NCI-H2171 (cell line): ENCODE results near the gene IL16.

Experiments used
- DNase-seq: peaks from one replicate; lab custom pipeline; 2025; lab: John Stamatoyannopoulos, UW

Gene IL16

DNA sequence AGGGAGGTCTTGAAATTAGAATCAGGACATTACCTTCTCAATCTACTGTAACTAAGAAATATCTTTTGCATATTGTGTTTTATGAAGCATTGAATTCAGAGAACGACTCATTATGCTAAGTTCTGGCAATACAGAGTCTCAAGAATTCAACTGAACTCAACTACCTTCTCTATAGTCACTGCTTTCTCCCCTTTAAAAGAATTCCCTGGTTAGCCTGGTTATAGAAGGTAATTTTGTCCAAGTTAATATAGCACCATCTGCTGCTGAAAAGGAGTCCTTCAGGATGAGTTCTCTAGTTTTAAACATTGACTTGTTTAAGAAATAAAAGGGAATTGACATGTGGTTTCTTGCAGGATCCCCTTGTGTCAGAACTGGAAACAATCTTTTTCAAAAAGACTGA lies 60.2 kb downstream of the IL16 start:
- peak; percentile 9 for DNase-seq

DNA sequence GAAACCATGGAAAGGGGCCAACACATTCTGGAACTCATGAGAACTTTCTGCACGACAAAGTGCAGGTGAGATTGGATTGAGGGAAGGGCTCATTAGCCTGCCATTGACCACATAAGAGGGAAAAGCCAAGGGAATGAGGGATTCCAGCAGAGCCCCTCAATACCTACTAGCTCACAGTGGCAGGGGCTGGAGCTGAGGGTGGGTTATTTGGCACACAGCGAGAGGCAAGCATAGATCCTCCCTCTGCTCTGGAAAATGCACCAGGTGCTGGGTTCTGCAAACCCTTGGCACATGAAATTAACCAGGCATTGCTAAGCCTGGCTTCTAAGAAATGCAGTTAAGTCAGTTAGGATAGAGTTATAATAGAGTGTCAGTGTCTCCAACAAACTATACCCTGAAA lies 60.8 kb downstream of the IL16 start:
- DNase-seq = no peak

DNA sequence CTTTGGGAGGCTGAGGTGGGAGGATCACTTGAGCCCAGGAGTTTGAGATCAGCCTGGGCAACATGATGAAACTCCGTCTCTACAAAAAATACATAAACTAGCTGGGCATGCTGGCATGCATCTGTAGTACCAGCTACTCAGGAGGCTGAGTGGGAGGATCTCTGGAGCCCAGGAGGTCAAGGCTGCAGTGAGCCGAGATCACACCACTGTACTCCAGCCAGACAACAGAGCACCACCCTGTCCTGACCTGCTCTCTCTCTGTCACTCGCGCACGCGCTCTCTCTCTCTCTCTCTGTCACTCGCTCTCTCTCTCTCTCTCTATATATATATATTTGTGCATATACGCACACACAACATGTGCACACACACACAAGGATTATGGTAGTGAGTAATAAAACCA lies 61.8 kb downstream of the IL16 start:
- DNase-seq = no peak

DNA sequence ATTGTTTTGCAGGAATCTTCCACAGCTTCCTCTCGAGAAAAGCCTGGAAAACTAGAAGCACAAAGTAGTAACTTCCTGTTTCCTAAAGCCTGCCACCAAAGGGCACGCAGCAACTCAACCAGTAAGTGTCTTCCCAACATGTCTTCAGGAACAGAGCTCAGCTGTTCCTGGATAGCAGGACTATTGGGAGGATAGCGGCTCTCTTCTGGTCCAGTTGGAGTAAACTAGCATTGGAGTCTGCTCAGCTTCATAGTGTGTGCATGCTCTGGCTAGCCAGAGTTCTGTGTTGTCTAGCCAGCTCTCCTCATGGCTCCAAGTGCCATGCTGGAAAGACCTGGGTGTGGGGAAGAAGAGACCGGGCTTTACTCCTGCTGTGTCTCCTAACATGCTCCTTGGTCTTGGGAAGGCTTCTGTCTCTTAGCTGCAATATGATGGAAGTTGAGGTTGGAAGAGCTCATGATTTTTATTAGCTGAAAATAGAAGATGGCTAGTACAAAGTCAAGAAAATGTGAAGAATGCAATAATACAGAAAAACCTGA lies 63.1 kb downstream of the IL16 start:
- no peak for DNase-seq

DNA sequence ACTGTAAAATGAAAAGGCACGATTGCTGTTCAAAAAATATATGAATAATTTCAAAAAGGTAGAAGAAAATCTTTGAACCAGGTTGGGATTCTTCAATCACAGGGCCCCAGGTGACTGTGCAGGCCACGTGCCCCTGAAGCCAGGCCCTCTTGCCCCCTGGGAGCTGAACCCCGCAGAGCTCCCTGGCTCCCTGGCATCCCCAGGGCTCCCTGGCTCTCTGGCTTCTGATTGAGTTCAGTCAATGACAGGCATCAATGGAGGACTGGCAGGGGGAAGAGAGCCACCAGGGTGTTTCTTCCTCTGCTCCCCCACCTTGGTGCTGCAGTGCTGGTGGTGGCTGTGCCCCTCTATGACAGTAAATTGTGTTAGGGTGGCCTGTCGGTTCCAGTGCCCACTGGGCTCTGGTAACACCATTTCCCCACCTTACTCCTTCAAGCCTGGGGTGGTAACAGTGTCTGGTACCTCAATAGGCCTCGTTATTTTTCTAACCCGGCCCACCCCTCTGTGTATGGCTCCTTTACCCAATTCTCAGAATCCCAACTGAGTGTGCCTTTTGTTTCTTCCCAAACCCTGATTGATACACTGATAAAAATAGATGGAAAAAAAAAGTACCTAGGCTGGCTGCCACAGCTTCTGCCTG lies 64.6 kb downstream of the IL16 start:
- no peak for DNase-seq

DNA sequence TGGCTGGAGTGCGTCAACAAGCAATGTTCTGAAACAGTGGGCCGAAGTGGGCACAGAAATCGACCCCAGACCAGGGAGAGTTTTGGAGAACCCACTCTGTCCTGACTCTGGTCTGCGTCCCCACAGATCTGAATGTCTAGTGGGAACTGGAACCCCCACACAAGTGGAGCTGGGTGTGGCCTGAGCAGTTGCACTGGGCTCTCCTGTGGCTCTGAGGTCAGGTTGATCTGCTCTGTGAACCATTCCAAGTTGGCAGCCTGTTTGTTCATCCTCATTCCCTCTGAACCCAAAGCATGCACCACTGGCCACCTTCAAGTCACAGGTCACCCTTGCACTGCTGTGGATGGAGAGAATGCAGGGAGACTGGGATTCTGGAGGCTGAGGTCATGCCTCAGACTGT lies 66.8 kb downstream of the IL16 start:
- DNase-seq = no peak

DNA sequence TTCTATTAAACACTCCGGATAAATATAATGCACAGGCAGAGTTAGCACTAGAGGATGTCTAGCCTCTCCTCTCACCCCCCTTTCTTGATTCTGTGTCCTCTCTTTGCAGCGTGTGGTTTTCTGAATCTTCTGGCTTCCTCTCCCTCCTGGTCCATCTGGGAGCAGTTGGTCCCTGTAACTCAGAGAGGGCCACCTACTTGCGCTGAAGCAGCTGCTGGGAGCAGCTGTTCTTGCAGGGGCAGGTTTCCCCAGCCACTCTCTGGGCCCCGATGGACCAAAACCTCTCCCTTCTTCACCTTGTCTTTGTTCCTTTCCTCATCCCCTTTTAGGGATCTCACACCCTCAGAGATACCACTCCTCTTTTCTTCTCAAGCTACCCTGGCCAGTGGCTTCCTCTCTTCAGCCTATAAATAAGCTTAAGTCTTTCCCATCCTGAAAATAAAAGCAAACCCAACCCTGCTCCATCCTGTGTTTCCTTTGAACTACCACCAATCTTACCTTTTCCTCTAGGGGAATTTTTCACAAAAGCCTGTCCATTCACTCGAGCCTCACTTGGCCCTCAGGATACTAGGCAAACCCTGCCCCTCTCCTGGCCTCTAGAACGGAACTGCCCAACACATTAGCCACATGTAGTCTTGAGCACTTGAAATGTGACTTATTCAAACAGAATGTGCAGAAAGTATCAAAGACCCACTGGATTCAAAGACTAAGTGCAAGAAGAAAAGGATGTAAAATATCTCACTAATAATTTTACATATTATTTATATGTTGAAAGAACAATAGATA lies 67.6 kb downstream of the IL16 start:
- no peak for DNase-seq

DNA sequence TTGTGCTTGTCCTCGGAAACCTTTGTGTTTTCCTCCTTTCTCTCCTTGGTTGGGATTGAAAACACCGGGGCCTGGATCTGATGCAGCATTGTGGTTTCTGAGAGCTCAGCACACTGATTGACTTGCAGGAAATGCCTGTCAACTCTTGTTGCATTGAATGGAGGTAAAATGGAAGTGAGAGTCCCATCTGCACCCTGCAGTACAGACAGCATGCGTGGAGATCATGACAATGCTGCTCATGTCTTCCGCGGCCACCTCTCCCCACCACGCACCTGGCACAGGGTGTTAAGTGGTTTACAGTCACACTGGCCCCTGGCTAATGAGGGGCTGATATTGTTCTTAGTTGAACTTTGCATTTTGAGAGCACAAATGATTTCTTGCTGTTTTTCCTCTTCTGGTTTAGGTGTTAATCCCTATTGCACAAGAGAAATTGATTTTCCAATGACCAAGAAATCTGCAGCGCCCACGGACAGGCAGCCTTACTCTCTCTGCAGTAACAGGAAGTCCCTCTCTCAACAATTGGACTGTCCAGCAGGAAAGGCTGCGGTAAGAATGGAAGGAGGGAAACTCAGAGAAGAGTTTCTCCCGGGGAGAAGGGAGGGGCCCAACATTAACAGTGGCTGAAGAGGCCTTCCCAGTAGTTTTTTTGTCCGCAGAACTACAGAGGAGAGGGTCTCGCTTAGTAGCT lies 68.7 kb downstream of the IL16 start:
- DNase-seq = no peak

DNA sequence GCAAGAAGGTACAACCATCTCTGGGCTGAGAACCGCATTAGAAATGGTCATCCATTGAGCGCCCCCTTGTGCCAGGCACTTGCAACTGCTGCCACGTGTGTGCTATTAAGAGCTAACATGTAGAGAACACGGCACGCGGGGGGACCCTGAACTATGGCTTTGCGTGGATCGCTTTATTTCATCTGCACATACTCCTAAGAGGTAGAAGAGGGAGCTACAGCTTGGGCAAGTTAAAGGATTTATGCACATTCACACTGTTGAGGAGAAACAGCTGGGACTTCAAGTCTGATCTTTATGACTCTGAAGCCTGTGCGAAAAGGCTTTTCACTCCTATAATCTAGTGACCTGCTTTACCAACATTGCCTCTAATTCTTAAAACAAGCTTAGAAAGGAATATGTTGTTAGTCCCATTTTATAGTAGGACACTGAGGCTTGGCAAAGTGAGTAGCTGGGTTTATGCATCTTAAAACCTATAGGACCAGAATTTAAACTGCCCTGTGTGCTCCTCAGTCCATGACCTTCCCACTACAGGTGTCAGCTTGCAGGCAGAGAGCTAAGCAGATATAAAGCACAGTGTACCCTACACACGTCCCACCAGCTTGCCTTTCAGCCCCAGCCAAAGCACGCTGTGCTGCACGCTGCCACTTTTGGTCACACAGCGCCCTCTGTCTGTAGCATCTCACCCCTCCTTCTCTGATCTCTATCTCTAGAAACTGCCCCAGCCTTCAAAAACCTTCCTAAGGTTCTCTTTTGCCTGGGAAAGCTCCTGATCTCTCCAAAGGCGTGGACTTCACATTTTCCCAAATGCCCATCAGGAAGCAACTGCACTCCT lies 69.5 kb downstream of the IL16 start:
- peak; percentile 69 for DNase-seq

DNA sequence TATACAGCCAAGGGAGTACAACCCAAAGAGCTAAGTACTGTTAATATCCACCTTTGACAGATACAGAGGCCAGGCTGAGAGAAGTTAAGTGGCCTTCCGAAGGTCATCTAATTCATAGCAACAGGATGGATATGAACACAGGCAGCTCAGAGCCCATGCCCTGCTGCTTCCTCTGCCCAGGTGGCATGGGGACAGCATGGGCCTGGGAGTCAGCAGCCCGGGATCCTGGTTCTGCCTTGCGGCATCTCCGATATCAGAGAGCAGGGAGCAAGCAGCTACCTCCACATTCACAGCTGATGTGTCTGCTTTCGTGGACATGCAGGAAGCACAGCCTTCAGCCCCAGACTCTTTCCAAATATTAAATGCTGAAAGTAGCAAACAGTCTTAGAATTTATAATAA lies 71.7 kb downstream of the IL16 start:
- DNase-seq = no peak

DNA sequence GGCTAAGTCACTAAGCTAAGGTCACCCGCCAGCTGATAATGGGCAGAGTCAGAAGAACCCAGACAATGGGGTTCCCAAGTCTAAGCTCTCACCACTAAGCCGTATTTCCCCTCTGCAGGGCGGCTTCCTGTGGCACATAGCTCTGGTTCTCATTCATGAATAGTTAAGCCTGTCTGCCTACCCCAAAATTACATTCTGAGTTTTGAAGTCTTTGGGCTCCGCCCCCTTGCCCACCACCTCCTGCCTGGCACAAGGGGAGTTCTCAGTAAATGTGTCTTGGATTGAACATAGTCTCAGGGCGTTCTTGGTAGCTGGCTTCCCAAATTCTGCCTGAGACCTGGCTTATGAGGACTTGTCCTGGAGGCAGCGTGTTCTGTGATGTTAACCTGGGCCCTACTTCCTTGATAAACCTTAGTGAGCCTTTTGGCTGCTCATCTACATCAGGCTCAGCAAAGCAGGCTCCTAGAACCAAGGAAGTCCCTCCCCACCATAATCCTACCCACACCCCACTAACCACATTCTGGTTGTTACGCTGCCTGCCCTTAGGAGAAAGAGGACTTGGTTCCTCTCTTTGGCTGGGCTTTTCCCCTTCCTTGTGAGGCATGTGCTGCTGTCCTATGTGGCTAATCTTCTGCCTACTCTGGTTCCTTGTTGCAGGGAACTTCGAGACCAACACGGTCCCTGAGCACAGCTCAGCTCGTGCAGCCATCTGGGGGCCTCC lies 72.4 kb downstream of the IL16 start:
- DNase-seq = no peak

DNA sequence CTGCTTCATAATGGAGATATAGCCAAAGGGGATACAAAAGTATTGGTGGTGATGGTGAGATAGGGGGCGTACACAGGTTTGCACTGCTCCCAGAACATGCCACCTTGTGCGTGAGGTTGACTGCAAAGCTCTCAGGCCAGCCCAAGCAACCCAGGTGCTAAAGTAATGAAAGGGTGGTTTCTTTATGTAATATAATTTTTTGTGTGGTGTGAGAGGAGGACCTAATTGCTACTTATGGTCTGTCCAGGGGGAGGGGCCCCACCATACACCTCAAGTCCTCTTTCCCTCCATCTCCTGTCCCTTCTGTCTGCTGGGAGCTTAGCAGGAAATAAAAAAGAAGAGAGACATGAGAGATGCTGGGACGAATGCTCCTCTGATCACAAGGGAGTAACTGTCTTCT lies 73.5 kb downstream of the IL16 start:
- DNase-seq = no peak

DNA sequence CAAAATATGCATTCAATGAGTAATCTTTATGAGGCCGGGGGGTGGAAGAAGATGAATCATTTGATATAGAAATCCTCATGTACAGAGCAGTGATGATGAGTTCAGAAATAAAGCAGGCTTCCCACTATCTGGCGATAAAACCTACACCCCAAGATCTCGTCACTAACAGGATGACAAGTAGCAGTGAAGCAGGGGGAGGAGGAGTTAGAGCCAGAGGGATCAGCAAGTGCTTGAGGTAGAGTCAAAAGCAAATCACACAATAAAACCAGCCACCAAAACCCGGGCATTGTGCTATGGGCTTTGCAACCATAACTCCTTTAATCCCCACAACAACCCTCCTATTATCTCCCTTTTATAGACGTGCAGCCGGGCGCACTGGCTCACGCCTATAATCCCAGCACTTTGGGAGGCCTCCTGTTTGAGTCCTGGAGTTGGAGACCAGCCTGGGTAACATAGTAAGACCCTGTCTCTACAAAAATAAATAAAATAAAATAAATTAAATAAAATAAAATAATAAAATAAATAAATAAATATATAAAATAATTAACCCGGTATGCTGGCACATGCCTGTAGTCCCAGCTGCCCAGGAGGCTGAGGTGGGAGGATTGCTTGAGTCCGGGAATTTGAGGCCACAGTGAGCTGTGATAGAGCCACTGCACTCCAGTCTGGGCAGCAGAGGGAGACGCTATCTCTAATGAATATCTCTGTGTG lies 74.3 kb downstream of the IL16 start:
- no peak for DNase-seq

DNA sequence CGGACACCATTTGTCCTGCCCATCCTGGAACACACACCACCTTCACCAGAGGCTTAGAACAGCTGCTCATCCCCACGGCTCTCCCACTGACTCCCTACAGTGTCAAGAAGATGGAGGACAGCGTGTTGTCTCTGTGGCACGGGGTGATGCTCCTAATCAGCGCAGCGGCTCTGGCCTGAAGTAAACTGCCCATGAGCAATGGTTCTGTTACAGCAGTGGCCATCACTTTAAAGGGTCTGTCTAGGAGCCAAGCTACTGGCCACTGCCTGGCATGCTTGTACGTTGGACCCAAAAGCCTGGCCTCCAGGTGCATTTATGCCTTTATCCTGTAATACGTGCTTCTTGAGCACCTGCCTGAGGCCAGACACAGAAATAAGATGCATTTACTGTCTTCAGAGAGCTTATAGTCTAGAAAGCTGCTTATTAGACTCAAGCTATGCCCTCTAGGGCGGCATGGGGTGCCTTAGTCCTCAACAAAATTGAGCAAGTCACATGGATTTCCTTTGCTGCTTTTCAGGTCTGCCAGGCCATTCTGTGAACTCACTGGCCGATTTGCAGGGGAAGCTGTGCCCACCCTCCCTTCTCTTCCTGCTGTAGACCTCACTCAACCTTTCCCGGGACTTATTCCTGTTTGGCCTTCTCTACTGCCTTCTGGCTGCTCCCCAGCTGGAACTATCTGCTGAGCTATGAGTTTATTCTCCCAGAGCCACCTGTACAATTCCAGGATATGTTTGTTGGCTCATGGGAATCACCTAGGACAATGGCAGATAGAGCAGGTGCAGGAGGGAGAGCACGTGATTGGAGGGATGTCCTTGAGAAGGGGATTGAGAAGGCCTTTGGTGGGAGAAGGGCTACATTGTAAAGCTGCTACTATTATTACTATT lies 75.3 kb downstream of the IL16 start:
- DNase-seq = no peak

DNA sequence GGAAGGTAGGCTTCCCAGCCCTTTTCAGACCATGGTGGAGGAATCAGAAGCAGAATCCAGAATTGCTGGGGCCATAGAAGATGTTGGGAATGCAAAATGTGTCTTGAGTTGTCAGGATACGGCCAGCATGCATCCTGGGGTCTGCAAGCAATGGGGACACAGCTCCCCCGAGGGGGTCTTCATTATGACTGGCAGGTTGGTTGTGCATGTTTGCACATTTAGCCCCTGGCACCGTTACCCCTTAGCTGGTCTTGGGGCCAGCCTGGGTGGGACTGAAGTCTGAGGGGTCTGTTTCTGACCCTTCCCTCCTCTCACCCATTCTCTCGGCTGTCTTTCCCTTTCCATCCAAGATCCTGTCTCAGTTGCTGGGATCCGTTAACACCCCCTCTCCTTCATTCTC lies 76.5 kb downstream of the IL16 start:
- DNase-seq = no peak

DNA sequence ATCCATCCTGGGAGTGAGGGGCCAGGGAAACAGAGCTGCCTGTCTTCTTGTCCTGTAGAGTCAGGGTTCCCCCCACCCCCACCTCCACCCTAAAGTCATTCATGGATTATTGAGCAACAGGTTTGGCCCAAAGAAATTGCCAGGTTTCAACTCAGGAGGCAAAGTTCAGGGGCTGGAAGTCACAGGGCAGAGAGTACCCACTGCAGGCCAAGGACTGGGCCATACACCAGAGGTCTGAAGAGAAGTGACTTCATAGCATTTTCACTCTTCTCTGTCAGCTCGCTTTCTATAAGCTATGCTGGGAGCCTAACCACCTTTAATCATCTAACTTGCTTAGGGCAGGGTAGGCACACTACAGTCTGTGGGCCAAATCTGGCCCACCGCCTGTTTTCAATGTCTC lies 77.2 kb downstream of the IL16 start:
- DNase-seq = no peak

DNA sequence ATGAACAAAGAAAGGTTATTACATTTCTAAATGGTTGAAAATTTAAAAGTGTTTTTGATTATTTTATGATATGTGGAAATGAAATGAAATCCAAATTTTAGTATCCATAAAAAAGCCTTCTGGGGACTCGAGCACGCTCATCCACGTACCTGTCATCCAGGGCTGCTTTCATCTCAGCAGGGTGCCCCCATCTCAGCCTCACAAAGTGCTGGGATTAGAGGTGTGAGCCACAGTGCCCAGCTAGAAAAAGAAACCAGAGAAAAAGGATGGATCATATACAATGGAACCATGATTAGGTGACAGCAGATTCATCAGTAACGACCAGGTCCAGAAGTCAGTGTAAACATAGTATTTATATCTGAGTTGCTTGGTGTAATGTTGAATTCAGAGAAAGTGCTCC lies 77.6 kb downstream of the IL16 start:
- no peak for DNase-seq

DNA sequence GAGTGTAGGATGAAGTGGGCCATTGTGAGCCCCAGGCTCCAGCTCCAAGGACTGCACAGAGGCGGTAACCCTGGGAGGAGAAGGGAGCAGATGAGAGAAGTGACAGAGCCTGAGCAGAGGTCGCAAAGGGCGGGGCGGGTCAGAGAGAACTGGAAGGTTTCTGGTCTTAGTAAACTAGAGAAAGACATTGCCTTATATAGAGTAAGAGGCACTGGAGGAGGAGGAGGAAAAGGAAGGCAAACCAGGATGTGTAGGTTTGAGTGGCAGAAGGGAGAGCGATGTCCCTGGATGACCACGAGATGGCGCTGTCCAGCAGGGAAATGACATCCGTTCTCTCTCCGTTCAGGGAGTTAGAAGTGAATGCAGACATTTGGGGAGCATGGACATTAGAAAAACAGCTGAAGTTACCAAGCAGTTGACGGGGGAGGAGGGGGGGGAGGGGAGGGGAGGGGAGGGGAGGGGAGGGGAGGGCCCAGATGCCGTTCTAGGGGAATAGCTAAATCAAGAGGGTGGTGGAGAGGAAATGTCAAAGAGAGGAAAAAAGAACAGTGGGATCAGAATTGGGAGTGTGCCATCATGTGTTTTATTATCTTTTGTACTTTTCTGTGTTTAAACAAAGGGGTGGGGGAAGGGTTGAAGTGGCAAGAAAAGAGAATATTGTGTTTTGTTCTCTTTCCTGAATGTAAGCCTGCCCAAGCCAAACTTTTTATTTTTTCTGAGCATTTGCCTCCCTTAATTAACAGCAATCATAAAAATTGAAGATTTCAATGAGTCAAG lies 78.4 kb downstream of the IL16 start:
- peak; percentile 54 for DNase-seq
